ENCODE measurements around the gene CASKIN2.

GRCh38 chr17:75557075-75557851 is 41.9 kb upstream of the CASKIN2 start:
- peak in 1 of 4 donors; percentile 25 for TF ChIP-seq POLR2A (IDR thresholded peaks at IDR 0.05)
- no peak for TF ChIP-seq CTCF (IDR thresholded peaks at IDR 0.05)
- no peak for TF ChIP-seq POLR2AphosphoS5 (IDR thresholded peaks at IDR 0.05)
- no peak for TF ChIP-seq EP300 (IDR thresholded peaks at IDR 0.05)

All from upper lobe of left lung (tissue), 4 donors.